GM06990 (cell line): ENCODE data around the gene PHLPP1.

ENCODE experiments used
- DNase-seq: peaks from one replicate; pipeline ENCODE4 v3.0.0-alpha.2; 2011; ENCODE audit not compliant: insufficient read length; ENCODE audit errors: extremely low read depth
- H3K27me3 ChIP-seq: replicated peaks from 2 replicates; pipeline ENCODE4 v1.6.0; 2011; ENCODE audit warnings: low read length; ENCODE audit not compliant: control insufficient read depth, insufficient read depth
- H3K36me3 ChIP-seq: 2 replicates; pipeline ENCODE4 v1.5.1; 2011; ENCODE audit warnings: low read length; ENCODE audit not compliant: control insufficient read depth, insufficient read depth
- H3K4me3 ChIP-seq: replicated peaks from 2 replicates; pipeline ENCODE4 v1.5.1; 2011; ENCODE audit warnings: low read depth, mild to moderate bottlenecking, control low read depth, low read length
- CTCF ChIP-seq: IDR thresholded peaks from 2 replicates; pipeline ENCODE4 v1.5.1; 2011; ENCODE audit warnings: low read length, control low read depth, mild to moderate bottlenecking, inconsistent platforms; ENCODE audit not compliant: insufficient read depth, poor library complexity, severe bottlenecking

Gene PHLPP1

GRCh38 chr18:62865498-62865897, 150.2 kb downstream of the PHLPP1 start:
- no peaks in the 10 kb centered on the region for H3K36me3 ChIP-seq
- DNase-seq = no peak
- no peak for TF ChIP-seq CTCF
- no peaks in the 10 kb centered on the region for H3K27me3 ChIP-seq
- H3K4me3 ChIP-seq = no peak overlapping the region

- Histone ChIP-seq H3K36me3 (no peaks in the 10 kb centered on the region), H3K27me3 (no peaks in the 10 kb centered on the region), H3K4me3 (no peak overlapping the region)
- DNase-seq = no peak
- TF ChIP-seq CTCF = no peak
Observed at GRCh38 chr18:62867534-62867933, 152.2 kb downstream of the PHLPP1 start.

GRCh38 chr18:62868645-62869044, 153.3 kb downstream of the PHLPP1 start:
- Histone ChIP-seq H3K36me3 (no peaks in the 10 kb centered on the region), H3K27me3 (no peaks in the 10 kb centered on the region), H3K4me3 (no peak overlapping the region)
- no peak for DNase-seq
- TF ChIP-seq CTCF = no peak

GRCh38 chr18:62870643-62871042, 155.3 kb downstream of the PHLPP1 start:
- Histone ChIP-seq H3K36me3 (no peaks in the 10 kb centered on the region), H3K27me3 (no peaks in the 10 kb centered on the region), H3K4me3 (no peak overlapping the region)
- no peak for DNase-seq
- no peak for TF ChIP-seq CTCF

GRCh38 chr18:62875323-62875722, 160.0 kb downstream of the PHLPP1 start:
- Histone ChIP-seq H3K4me3 (no peak overlapping the region), H3K27me3 (no peaks in the 10 kb centered on the region), H3K36me3 (no peaks in the 10 kb centered on the region)
- no peak for TF ChIP-seq CTCF
- DNase-seq = no peak

GRCh38 chr18:62876111-62876510, 160.8 kb downstream of the PHLPP1 start:
- Histone ChIP-seq H3K4me3 (no peak overlapping the region), H3K36me3 (no peaks in the 10 kb centered on the region), H3K27me3 (no peaks in the 10 kb centered on the region)
- no peak for DNase-seq
- no peak for TF ChIP-seq CTCF
